Measurements from ENCODE around the gene IL18RAP.

IL18RAP gene

DNA sequence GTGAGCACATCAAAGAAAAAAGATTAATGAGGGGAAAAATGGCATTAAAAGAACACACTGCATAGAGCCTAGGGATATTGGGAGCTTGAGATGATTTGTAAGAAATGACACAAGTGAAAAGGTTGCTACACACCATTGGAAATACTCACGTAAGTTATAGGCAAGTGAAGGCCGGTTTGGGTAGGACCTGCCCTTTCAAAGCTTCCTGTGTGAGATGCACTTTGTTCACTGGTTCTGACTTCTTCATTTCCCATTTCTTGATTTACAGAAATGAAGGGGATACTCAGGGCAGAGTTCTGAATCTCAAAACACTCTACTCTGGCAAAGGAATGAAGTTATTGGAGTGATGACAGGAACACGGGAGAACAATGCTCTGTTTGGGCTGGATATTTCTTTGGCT is at the start of gene IL18RAP:
TSS of gene IL18RAP (plus strand) at position 251 of the 400 bp plus-strand sequence. CDS start at position 369, 118 bp downstream.
- no peak for TF ChIP-seq TAF1 (IDR thresholded peaks at IDR 0.05; ENCODE audit: low read depth)
- TF ChIP-seq TEAD4 (IDR thresholded peaks at IDR 0.05) = no peak
- TF ChIP-seq RAD21 (IDR thresholded peaks at IDR 0.05; ENCODE audit: low read depth) = no peak
- TF ChIP-seq CREB1 (IDR thresholded peaks at IDR 0.05; ENCODE audit: low read depth) = no peak
- no peak for TF ChIP-seq TCF12 (IDR thresholded peaks at IDR 0.05; ENCODE audit: low read depth)
- TF ChIP-seq, protein P1, sequence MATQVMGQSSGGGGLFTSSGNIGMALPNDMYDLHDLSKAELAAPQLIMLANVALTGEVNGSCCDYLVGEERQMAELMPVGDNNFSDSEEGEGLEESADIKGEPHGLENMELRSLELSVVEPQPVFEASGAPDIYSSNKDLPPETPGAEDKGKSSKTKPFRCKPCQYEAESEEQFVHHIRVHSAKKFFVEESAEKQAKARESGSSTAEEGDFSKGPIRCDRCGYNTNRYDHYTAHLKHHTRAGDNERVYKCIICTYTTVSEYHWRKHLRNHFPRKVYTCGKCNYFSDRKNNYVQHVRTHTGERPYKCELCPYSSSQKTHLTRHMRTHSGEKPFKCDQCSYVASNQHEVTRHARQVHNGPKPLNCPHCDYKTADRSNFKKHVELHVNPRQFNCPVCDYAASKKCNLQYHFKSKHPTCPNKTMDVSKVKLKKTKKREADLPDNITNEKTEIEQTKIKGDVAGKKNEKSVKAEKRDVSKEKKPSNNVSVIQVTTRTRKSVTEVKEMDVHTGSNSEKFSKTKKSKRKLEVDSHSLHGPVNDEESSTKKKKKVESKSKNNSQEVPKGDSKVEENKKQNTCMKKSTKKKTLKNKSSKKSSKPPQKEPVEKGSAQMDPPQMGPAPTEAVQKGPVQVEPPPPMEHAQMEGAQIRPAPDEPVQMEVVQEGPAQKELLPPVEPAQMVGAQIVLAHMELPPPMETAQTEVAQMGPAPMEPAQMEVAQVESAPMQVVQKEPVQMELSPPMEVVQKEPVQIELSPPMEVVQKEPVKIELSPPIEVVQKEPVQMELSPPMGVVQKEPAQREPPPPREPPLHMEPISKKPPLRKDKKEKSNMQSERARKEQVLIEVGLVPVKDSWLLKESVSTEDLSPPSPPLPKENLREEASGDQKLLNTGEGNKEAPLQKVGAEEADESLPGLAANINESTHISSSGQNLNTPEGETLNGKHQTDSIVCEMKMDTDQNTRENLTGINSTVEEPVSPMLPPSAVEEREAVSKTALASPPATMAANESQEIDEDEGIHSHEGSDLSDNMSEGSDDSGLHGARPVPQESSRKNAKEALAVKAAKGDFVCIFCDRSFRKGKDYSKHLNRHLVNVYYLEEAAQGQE (IDR thresholded peaks at IDR 0.05; ENCODE audit: low read depth) = no peak
- TF ChIP-seq YY1 (IDR thresholded peaks at IDR 0.05; ENCODE audit: low read depth) = no peak
- TF ChIP-seq FOXM1 (IDR thresholded peaks at IDR 0.05; ENCODE audit: borderline replicate concordance, low read depth) = no peak
- no peak for TF ChIP-seq CEBPB (IDR thresholded peaks at IDR 0.05)
- no peak for TF ChIP-seq MAX (IDR thresholded peaks at IDR 0.05)
- TF ChIP-seq EGR1 (IDR thresholded peaks at IDR 0.05) = no peak

DNA sequence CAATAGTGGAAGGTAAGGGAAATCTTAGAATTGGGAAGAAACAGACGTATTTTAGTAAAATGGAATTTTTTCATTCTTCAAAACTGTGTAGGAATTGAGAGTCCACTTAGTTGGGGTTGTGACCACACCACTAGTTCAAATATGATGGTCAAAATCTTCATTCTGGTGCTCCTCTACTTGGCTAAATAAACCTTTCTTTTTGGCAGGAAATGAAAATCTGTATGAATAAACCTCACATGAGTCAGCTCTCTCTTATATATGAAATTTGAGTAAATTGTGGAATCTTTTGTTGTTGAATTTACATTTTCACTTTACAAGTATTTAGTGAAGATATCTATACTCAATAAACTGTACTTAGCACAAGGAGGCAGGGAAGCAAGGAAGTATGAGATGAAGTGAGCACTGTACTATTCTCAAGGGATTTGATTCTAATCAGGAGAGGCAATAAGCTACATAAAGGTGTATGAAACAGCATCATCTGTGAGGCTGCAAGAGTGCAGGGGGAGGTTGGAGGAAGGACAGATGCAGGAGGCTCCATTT is 46.8 kb upstream of the IL18RAP start:
- TF ChIP-seq, protein P1 (IDR thresholded peaks at IDR 0.05; ENCODE audit: low read depth) = no peak
- TF ChIP-seq EGR1 (IDR thresholded peaks at IDR 0.05) (no peak), TCF12 (IDR thresholded peaks at IDR 0.05; ENCODE audit: low read depth) (no peak), EP300 (IDR thresholded peaks at IDR 0.05; ENCODE audit: borderline replicate concordance) (no peak), TAF1 (IDR thresholded peaks at IDR 0.05; ENCODE audit: low read depth) (no peak), MAX (IDR thresholded peaks at IDR 0.05) (no peak), NFIC (IDR thresholded peaks at IDR 0.05) (no peak), TEAD4 (IDR thresholded peaks at IDR 0.05) (no peak), FOXM1 (IDR thresholded peaks at IDR 0.05; ENCODE audit: borderline replicate concordance, low read depth) (no peak), ZBTB7A (IDR thresholded peaks at IDR 0.05; ENCODE audit: low read depth) (no peak), RAD21 (IDR thresholded peaks at IDR 0.05; ENCODE audit: low read depth) (no peak), CREB1 (IDR thresholded peaks at IDR 0.05; ENCODE audit: low read depth) (no peak), CEBPB (IDR thresholded peaks at IDR 0.05) (no peak), YY1 (IDR thresholded peaks at IDR 0.05; ENCODE audit: low read depth) (no peak)
- TF ChIP-seq, protein P2, sequence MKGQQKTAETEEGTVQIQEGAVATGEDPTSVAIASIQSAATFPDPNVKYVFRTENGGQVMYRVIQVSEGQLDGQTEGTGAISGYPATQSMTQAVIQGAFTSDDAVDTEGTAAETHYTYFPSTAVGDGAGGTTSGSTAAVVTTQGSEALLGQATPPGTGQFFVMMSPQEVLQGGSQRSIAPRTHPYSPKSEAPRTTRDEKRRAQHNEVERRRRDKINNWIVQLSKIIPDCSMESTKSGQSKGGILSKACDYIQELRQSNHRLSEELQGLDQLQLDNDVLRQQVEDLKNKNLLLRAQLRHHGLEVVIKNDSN (IDR thresholded peaks at IDR 0.05) = no peak

DNA sequence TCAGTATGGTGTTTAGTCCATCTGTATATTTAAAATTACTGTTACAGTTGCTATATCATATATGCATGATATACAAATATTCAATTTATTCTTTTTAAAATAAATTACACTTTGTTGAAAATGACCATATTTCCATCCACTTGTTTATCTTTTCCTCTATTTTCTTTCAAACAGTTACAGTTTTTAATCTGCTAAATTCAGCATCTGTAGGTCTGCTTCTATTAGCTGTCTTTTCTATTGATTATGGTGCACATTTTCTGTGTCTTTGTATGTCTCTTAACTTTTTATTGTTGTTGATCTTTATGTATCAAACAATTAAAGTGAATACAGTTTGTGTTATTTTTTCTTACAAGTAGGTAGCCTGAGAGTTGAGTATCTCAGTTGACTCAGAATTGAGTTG is 39.2 kb upstream of the IL18RAP start:
- TF ChIP-seq TAF1 (IDR thresholded peaks at IDR 0.05; ENCODE audit: low read depth) (no peak), YY1 (IDR thresholded peaks at IDR 0.05; ENCODE audit: low read depth) (no peak), RAD21 (IDR thresholded peaks at IDR 0.05; ENCODE audit: low read depth) (no peak), CEBPB (IDR thresholded peaks at IDR 0.05) (no peak)
- TF ChIP-seq, protein P2 (IDR thresholded peaks at IDR 0.05) = no peak

DNA sequence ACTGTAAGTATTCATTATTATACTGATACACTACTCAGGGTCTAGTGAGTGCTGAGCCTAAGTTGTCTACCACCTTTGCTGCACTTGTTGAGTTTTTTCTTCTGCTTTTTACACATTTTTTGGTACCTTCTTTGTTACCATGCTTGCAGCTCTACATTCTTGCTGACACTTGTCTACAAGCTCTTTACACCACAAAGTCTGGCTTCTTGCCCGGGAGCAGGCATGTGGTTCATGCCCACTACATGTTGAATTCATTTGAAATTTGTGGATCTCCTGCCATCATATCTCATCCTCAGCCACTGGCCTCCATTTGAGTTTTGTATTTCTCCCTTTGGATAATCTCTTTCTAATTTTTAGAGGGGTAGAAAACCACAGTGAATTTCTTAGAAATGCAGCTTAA is 37.4 kb upstream of the IL18RAP start:
- TF ChIP-seq TEAD4 (IDR thresholded peaks at IDR 0.05) (no peak), CEBPB (IDR thresholded peaks at IDR 0.05) (no peak), TCF12 (IDR thresholded peaks at IDR 0.05; ENCODE audit: low read depth) (no peak), EGR1 (IDR thresholded peaks at IDR 0.05) (no peak), EP300 (IDR thresholded peaks at IDR 0.05; ENCODE audit: borderline replicate concordance) (no peak), NFIC (IDR thresholded peaks at IDR 0.05) (no peak), CREB1 (IDR thresholded peaks at IDR 0.05; ENCODE audit: low read depth) (no peak), RAD21 (IDR thresholded peaks at IDR 0.05; ENCODE audit: low read depth) (no peak)
- TF ChIP-seq, protein P2 (IDR thresholded peaks at IDR 0.05) = no peak
- TF ChIP-seq, protein P1 (IDR thresholded peaks at IDR 0.05; ENCODE audit: low read depth) = no peak
